Muscle layer of duodenum (tissue), 2 donors: Measurements from ENCODE around the gene TMEM131.

Experiments
- H3K27ac ChIP-seq: one replicate; pipeline ENCODE4 v1.7.0; 2013; ENCODE audit warnings: mild to moderate bottlenecking, low read length
- H3K27me3 ChIP-seq: one replicate; pipeline ENCODE4 v1.7.0; 2013; ENCODE audit warnings: low read depth, mild to moderate bottlenecking, control low read depth, low read length
- H3K36me3 ChIP-seq, 2 donors: one replicate each; pipeline ENCODE4 v1.7.0; 2013; ENCODE audit warnings: low read length in 2 of 2, control low read depth in 1 of 2, mild to moderate bottlenecking in 1 of 2; ENCODE audit not compliant: insufficient read depth in 2 of 2, control insufficient read depth in 1 of 2
- H3K4me1 ChIP-seq, 2 donors: one replicate each; pipeline ENCODE4 v1.7.0; 2013; ENCODE audit warnings: low read length in 2 of 2, mild to moderate bottlenecking in 2 of 2, control low read depth in 1 of 2, moderate library complexity in 1 of 2; ENCODE audit not compliant: insufficient read depth in 2 of 2, control insufficient read depth in 1 of 2
- H3K4me3 ChIP-seq, 2 donors: one replicate each; pipeline ENCODE4 v1.7.0; 2013; ENCODE audit warnings: low read length in 2 of 2, low read depth in 1 of 2, mild to moderate bottlenecking in 1 of 2
- H3K9me3 ChIP-seq, 2 donors: one replicate each; pipeline ENCODE4 v1.7.0; 2013; ENCODE audit warnings: low read length in 2 of 2, control low read depth in 1 of 2, mild to moderate bottlenecking in 1 of 2; ENCODE audit not compliant: control insufficient read depth in 1 of 2
- donor health status: healthy.

TMEM131 gene

GRCh38 chr2:97983698-97984097, 12.1 kb downstream of the TMEM131 start:
- Histone ChIP-seq H3K4me1 (peaks cover 0 to 10% of the 10 kb centered on the region in 2 donors), H3K4me3 (no peak overlapping the region), H3K27me3 (no peaks in the 10 kb centered on the region), H3K36me3 (peaks cover 0 to 7% of the 10 kb centered on the region in 2 donors), H3K27ac (no peak overlapping the region), H3K9me3 (peaks cover 4 to 10% of the 10 kb centered on the region in 2 donors)

- no peak overlapping the region for H3K4me3 ChIP-seq
Measured at GRCh38 chr2:97983134-97983533, 12.6 kb downstream of the TMEM131 start.

GRCh38 chr2:97982621-97983020, 13.1 kb downstream of the TMEM131 start:
- Histone ChIP-seq H3K27ac (no peak overlapping the region), H3K27me3 (no peaks in the 10 kb centered on the region), H3K4me1 (peaks cover 0 to 10% of the 10 kb centered on the region in 2 donors), H3K4me3 (no peak overlapping the region), H3K9me3 (peaks cover 0 to 16% of the 10 kb centered on the region in 2 donors), H3K36me3 (peaks cover 0 to 12% of the 10 kb centered on the region in 2 donors)

More at GRCh38 chr2:97983134-97983533, 12.6 kb downstream of the TMEM131 start:
- peaks cover 0 to 10% of the 10 kb centered on the region in 2 donors for H3K4me1 ChIP-seq
- H3K27me3 ChIP-seq: no peaks in the 10 kb centered on the region
- peaks cover 0 to 12% of the 10 kb centered on the region in 2 donors for H3K36me3 ChIP-seq
- H3K9me3 ChIP-seq: peaks cover 4 to 16% of the 10 kb centered on the region in 2 donors
- H3K27ac ChIP-seq: no peak overlapping the region

GRCh38 chr2:97981961-97982360, 13.8 kb downstream of the TMEM131 start:
- no peaks in the 10 kb centered on the region for H3K27me3 ChIP-seq
- H3K4me1 ChIP-seq: peaks cover 0 to 10% of the 10 kb centered on the region in 2 donors
- H3K27ac ChIP-seq: no peak overlapping the region
- no peak overlapping the region for H3K4me3 ChIP-seq
- H3K9me3 ChIP-seq: peaks cover 0 to 16% of the 10 kb centered on the region in 2 donors
- peaks cover 0 to 12% of the 10 kb centered on the region in 2 donors for H3K36me3 ChIP-seq

GRCh38 chr2:97979904-97980303, 15.8 kb downstream of the TMEM131 start:
- Histone ChIP-seq H3K4me1 (peaks cover 0 to 10% of the 10 kb centered on the region in 2 donors), H3K4me3 (no peak overlapping the region), H3K9me3 (peaks cover 0 to 17% of the 10 kb centered on the region in 2 donors), H3K36me3 (peaks cover 0 to 12% of the 10 kb centered on the region in 2 donors), H3K27me3 (no peaks in the 10 kb centered on the region), H3K27ac (no peak overlapping the region)

- Histone ChIP-seq H3K27me3 (no peaks in the 10 kb centered on the region), H3K9me3 (peaks cover 0 to 21% of the 10 kb centered on the region in 2 donors), H3K4me1 (peaks cover 0 to 13% of the 10 kb centered on the region in 2 donors), H3K4me3 (no peak overlapping the region), H3K27ac (no peak overlapping the region), H3K36me3 (peaks cover 0 to 12% of the 10 kb centered on the region in 2 donors)
Measured at GRCh38 chr2:97974471-97974870, 21.3 kb downstream of the TMEM131 start.

- H3K9me3 ChIP-seq: peaks cover 0 to 7% of the 10 kb centered on the region in 2 donors
- peaks cover 0 to 20% of the 10 kb centered on the region in 2 donors for H3K4me1 ChIP-seq
- H3K4me3 ChIP-seq: no peak overlapping the region
- H3K27ac ChIP-seq: no peak overlapping the region
- H3K27me3 ChIP-seq: no peaks in the 10 kb centered on the region
- no peaks in the 10 kb centered on the region for H3K36me3 ChIP-seq
Measured at GRCh38 chr2:97970293-97971060, 25.3 kb downstream of the TMEM131 start.

GRCh38 chr2:97969081-97970067, 26.4 kb downstream of the TMEM131 start:
- Histone ChIP-seq H3K27ac (no peak overlapping the region), H3K9me3 (peaks cover 0 to 2% of the 10 kb centered on the region in 2 donors), H3K36me3 (no peaks in the 10 kb centered on the region), H3K4me3 (no peak overlapping the region), H3K27me3 (no peaks in the 10 kb centered on the region), H3K4me1 (peaks cover 0 to 20% of the 10 kb centered on the region in 2 donors)

GRCh38 chr2:97967931-97968627, 27.7 kb downstream of the TMEM131 start:
- peaks cover 0 to 2% of the 10 kb centered on the region in 2 donors for H3K9me3 ChIP-seq
- no peak overlapping the region for H3K4me3 ChIP-seq
- no peak overlapping the region for H3K27ac ChIP-seq
- H3K36me3 ChIP-seq: no peaks in the 10 kb centered on the region
- no peaks in the 10 kb centered on the region for H3K27me3 ChIP-seq
- peaks cover 0 to 26% of the 10 kb centered on the region in 2 donors for H3K4me1 ChIP-seq

- no peaks in the 10 kb centered on the region for H3K27me3 ChIP-seq
- H3K9me3 ChIP-seq: no peaks in the 10 kb centered on the region
- no peaks in the 10 kb centered on the region for H3K36me3 ChIP-seq
- H3K27ac ChIP-seq: no peak overlapping the region
- peaks cover 0 to 26% of the 10 kb centered on the region in 2 donors for H3K4me1 ChIP-seq
- H3K4me3 ChIP-seq: no peak overlapping the region
Measured at GRCh38 chr2:97967216-97967592, 28.5 kb downstream of the TMEM131 start.
